IPS DF 6.9 (cell line): Measurements from ENCODE around the gene RHOXF2.
"Not testable (repeated sequence)": the region's sequence is repeated elsewhere in the genome, so short reads cannot be mapped to it uniquely, and the experiment has no call there.

Experiments
- DNase-seq: peaks from one replicate; pipeline ENCODE4 v3.0.0-alpha.2; 2013; ENCODE audit warnings: low read depth, low spot score
- H3K27ac ChIP-seq: one replicate; pipeline ENCODE4 v1.5.1; 2013; ENCODE audit warnings: low read length, control low read depth
- H3K27me3 ChIP-seq: 2 replicates; pipeline ENCODE4 v1.6.1; 2013; ENCODE audit warnings: mild to moderate bottlenecking, low read length; ENCODE audit not compliant: control insufficient read depth, insufficient read depth
- H3K36me3 ChIP-seq: 2 replicates; pipeline ENCODE4 v1.6.1; 2013; ENCODE audit warnings: low read length; ENCODE audit not compliant: control insufficient read depth, insufficient read depth
- H3K4me1 ChIP-seq: 2 replicates; pipeline ENCODE4 v1.6.1; 2013; ENCODE audit warnings: low read length; ENCODE audit not compliant: control insufficient read depth, insufficient read depth
- H3K4me3 ChIP-seq: 2 replicates; pipeline ENCODE4 v1.5.1; 2013; ENCODE audit warnings: mild to moderate bottlenecking, low read length
- H3K9me3 ChIP-seq: 2 replicates; pipeline ENCODE4 v1.6.1; 2013; ENCODE audit warnings: low read length, inconsistent platforms; ENCODE audit not compliant: control insufficient read depth, insufficient read depth
- WGBS: extraction: QIAGEN DNeasy Blood & Tissue Kit; methylation state at CpG from one replicate; pipeline ENCODE4 v1.1.7; 2013; ENCODE audit warnings: mixed read lengths, missing lambda C conversion rate; ENCODE audit not compliant: insufficient read length, insufficient coverage; 5-methylcytosine and 5-hydroxymethylcytosine counted together

The RHOXF2 gene

GRCh38 chrX:120196626-120197283 lies 38.3 kb downstream of the RHOXF2 start:
- not testable (repeated sequence) for H3K27ac ChIP-seq, H3K27me3 ChIP-seq, DNase-seq, H3K4me1 ChIP-seq, H3K4me3 ChIP-seq, H3K36me3 ChIP-seq, H3K9me3 ChIP-seq
- no CpG with 5 or more reads among the region's 8 CpGs for WGBS

DNA sequence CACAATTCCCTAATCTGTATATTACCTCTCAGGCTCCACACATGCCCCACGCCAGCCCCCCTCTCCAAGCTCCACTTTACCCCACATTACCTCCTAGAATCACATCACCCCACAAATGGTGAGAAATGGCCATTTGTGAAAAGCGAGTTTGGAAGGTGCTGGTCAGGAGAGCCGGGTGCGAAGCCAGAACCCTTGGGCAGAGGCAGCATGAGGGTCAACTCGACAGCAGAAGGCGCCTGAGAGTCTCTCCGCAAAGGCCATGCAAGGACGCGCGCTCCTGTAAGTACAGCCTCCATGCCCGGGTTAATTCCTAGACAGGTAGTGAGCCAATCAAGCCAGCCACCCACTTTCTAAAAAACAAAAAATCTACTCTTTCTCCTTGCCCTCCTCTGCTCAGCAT lies 42.4 kb downstream of the RHOXF2 start:
- H3K4me3 ChIP-seq: no peak overlapping the region
- no peaks in the 10 kb centered on the region for H3K9me3 ChIP-seq
- no peaks in the 10 kb centered on the region for H3K4me1 ChIP-seq
- H3K27ac ChIP-seq: no peak overlapping the region
- DNase-seq: no peak
- H3K27me3 ChIP-seq: no peaks in the 10 kb centered on the region
- no peaks in the 10 kb centered on the region for H3K36me3 ChIP-seq
- no CpG with 5 or more reads among the region's 11 CpGs for WGBS

DNA sequence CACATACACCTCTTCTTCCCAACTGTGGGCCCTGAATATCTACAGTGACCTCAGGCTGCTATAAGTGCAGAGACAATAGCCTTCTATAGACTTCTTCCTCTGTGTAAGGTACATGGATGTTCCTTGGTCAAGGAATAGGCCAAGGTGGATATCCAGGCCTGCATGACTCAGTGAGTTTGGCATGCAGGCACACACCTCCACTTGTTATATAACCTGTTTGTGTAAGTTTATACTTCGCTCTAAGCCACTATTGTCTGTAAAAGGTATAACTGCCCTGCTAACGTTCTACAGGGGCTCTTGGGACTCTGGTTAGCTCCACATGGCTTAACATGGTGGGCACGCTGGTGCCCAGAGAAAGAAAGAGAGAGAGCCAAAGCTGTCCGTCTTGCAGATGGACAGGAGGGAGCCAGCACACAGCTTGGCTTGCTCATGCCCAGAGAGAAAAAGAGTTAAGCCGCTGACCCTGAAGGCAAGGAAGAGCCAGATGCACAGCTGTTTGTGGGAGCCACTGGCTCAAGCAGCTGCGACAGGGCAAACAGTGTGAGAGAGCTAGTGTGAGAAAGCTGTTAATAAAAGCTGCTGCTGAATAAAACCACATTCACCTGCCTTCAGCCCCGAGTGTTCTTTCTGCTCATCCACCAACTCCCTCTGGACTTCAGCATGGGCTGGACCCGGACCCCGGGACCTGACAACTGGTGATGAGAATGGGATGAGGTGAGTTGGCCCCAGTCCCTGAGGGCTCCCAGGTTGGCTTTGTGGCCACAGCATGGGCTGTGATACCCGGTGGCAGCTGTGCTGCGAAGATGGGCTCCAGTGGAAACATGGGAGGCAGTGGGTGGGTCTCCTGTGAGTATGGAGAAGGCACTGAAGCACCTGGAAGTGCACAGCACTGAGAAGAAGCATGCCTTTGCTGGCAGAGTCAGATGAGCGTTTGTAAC lies 47.7 kb downstream of the RHOXF2 start:
- no peak overlapping the region for H3K27ac ChIP-seq
- no CpG with 5 or more reads among the region's 12 CpGs for WGBS
- DNase-seq: no peak
- H3K4me1 ChIP-seq: no peaks in the 10 kb centered on the region
- no peaks in the 10 kb centered on the region for H3K27me3 ChIP-seq
- no peak overlapping the region for H3K4me3 ChIP-seq
- no peaks in the 10 kb centered on the region for H3K36me3 ChIP-seq
- no peaks in the 10 kb centered on the region for H3K9me3 ChIP-seq

GRCh38 chrX:120207009-120207605 lies 48.7 kb downstream of the RHOXF2 start:
- Histone ChIP-seq H3K27me3 (no peaks in the 10 kb centered on the region), H3K4me3 (no peak overlapping the region), H3K36me3 (no peaks in the 10 kb centered on the region), H3K4me1 (no peaks in the 10 kb centered on the region), H3K27ac (no peak overlapping the region), H3K9me3 (no peaks in the 10 kb centered on the region)
- no CpG with 5 or more reads among the region's 8 CpGs for WGBS
- no peak for DNase-seq

DNA sequence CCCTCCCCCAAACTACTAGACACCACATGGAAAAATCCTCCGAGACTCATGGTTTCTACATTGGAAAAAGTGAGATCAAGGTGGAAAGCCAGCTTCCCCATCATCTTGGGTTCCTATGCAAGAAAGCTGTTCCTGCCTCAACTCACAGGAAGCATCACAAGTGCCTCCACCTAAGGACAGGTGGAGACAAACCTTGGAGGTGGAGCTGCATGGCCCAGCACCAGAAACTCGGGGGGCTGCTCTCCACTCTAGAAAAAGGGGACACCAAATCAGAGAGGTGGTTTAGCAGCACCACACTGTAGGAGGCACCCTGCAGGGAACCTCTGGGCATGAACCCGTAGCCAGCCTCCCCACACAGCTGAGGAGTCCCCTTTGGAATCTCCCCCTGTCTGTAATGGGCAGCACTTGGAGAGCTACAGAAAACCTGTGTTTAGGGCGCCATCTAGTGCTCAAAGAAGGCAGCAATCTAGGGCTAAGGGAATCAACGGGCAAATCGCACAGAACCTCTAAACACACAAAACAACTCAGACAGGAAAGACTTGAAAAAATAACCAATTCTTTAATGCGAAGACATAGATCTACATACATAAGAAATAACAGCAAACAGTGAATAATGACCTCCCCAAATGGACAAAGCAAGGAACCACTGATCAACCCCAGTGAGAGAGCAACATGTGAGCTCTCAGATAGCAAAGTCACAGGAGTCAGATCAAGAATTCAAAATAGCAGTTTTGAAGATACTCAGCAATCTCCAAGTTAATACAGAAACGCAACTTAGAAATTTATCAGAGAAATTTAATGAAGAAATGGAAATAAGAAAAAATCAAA lies 55.2 kb downstream of the RHOXF2 start:
- peak; percentile 27 for DNase-seq
- H3K27ac ChIP-seq: no peak overlapping the region
- H3K27me3 ChIP-seq: no peaks in the 10 kb centered on the region
- H3K4me3 ChIP-seq: no peak overlapping the region
- no peaks in the 10 kb centered on the region for H3K36me3 ChIP-seq
- H3K9me3 ChIP-seq: no peaks in the 10 kb centered on the region
- no CpG with 5 or more reads among the region's 8 CpGs for WGBS
- H3K4me1 ChIP-seq: peaks cover 1% of the 10 kb centered on the region; the same call in 1 of the 2 replicates
